GM12875 (cell line): ENCODE measurements around the gene FRMD3.

Experiments used
- H3K4me3 ChIP-seq: one replicate; pipeline ENCODE4 v1.5.1; 2011; ENCODE audit warnings: low read depth, low read length, control low read depth
- CTCF ChIP-seq: IDR thresholded peaks from 2 replicates; pipeline ENCODE4 v1.5.1; 2011; ENCODE audit warnings: low read depth, mild to moderate bottlenecking, control low read depth, inconsistent platforms, low read length, moderate library complexity, borderline replicate concordance; ENCODE audit not compliant: insufficient read depth

FRMD3 gene

GRCh38 chr9:83477120-83477519, 61.1 kb downstream of the FRMD3 start:
- TF ChIP-seq CTCF = no peak

GRCh38 chr9:83476513-83476912, 61.7 kb downstream of the FRMD3 start:
- no peak overlapping the region for H3K4me3 ChIP-seq
- TF ChIP-seq CTCF = no peak

More at GRCh38 chr9:83477120-83477519, 61.1 kb downstream of the FRMD3 start:
- H3K4me3 ChIP-seq = no peak overlapping the region

- no peak overlapping the region for H3K4me3 ChIP-seq
- TF ChIP-seq CTCF = no peak
Measured at GRCh38 chr9:83475741-83476140, 62.5 kb downstream of the FRMD3 start.

- no peak for TF ChIP-seq CTCF
- H3K4me3 ChIP-seq = no peak overlapping the region
Measured at GRCh38 chr9:83474631-83475030, 63.6 kb downstream of the FRMD3 start.

GRCh38 chr9:83473488-83473971, 64.7 kb downstream of the FRMD3 start:
- no peak overlapping the region for H3K4me3 ChIP-seq

GRCh38 chr9:83472764-83473163, 65.4 kb downstream of the FRMD3 start:
- H3K4me3 ChIP-seq = no peak overlapping the region
- no peak for TF ChIP-seq CTCF

More at GRCh38 chr9:83473488-83473971, 64.7 kb downstream of the FRMD3 start:
- no peak for TF ChIP-seq CTCF

DNA sequence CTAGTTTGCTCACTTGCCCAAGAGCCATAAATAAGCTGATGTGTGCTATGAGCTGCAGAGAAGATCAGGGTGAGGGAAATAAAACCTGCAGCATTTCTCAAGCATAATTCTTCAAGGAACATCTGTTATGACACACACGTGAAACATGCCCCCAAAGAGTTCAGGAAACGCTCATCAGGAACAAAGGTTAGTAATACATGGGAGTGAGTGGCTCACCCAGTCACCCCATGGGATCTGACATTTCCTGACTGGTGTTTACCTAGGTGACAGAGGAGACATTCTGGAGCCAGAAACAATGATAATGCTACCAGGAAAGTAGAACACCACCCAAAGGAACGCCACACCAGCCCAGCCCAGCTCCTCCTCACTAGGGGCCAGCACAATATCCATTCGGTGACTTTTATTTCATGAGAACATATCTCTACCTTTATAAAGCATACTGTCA, 66.0 kb downstream of the FRMD3 start:
- no peak overlapping the region for H3K4me3 ChIP-seq
- no peak for TF ChIP-seq CTCF
